Natural killer cell (primary cell): ENCODE results near the gene ADAM29. TPM values are rescaled to one million over a fixed set of nuclear protein-coding genes. Genes with fewer than 3 reads are reported as not detected.
"Not testable (repeated sequence)": the region's sequence is repeated elsewhere in the genome, so short reads cannot be mapped to it uniquely, and the experiment has no call there.

Experiments
- ATAC-seq, 3 donors: fragments of 150-1000 bp in 2 of 3; fragments of 200-7000 bp in 1 of 3; cut with Tn5 transposase; 1 replicate in 1 of 3; 2 replicates in 2 of 3; pipeline ENCODE4 v1.10.0; 2021; ENCODE audit warnings: mild to moderate bottlenecking in 2 of 3, moderate library complexity in 2 of 3
- DNase-seq, 2 donors: peaks; one replicate each; pipeline versions ENCODE4 v3.0.0 to v3.0.0-alpha.2; 2013 to 2021; ENCODE audit warnings: mixed read lengths in 1 of 2
- H3K27ac ChIP-seq: one replicate; pipeline ENCODE4 v1.5.1; 2013; ENCODE audit warnings: mild to moderate bottlenecking, low read length
- H3K27me3 ChIP-seq: one replicate; pipeline ENCODE4 v1.6.1; 2013; ENCODE audit warnings: low read length; ENCODE audit not compliant: control insufficient read depth, insufficient read depth
- H3K36me3 ChIP-seq: one replicate; pipeline ENCODE4 v1.6.1; 2013; ENCODE audit warnings: low read length; ENCODE audit not compliant: control insufficient read depth, insufficient read depth
- H3K4me1 ChIP-seq: one replicate; pipeline ENCODE4 v1.6.1; 2013; ENCODE audit warnings: low read length; ENCODE audit not compliant: control insufficient read depth, insufficient read depth
- H3K4me3 ChIP-seq: one replicate; pipeline ENCODE4 v1.5.1; 2013; ENCODE audit warnings: low read length
- H3K9me3 ChIP-seq: one replicate; pipeline ENCODE4 v1.6.1; 2013; ENCODE audit warnings: low read length; ENCODE audit not compliant: control insufficient read depth, insufficient read depth
- H3K27ac Mint-ChIP-seq, 2 donors: one replicate each; pipeline ENCODE4 v1.8.0; 2022; ENCODE audit warnings: mild to moderate bottlenecking in 2 of 2, mixed read lengths in 2 of 2, moderate library complexity in 1 of 2
- H3K27me3 Mint-ChIP-seq, 2 donors: one replicate each; pipeline ENCODE4 v1.8.0; 2022; ENCODE audit warnings: low read depth in 2 of 2, mixed read lengths in 2 of 2
- H3K36me3 Mint-ChIP-seq: one replicate; pipeline ENCODE4 v1.8.0; 2022; ENCODE audit warnings: mixed read lengths
- H3K4me1 Mint-ChIP-seq, 2 donors: one replicate each; pipeline ENCODE4 v1.8.0; 2022; ENCODE audit warnings: mixed read lengths in 2 of 2
- H3K4me3 Mint-ChIP-seq: one replicate; pipeline ENCODE4 v1.8.0; 2022; ENCODE audit warnings: mild to moderate bottlenecking, moderate library complexity, mixed read lengths
- H3K9me3 Mint-ChIP-seq, 2 donors: one replicate each; pipeline ENCODE4 v1.8.0; 2022; ENCODE audit warnings: mixed read lengths in 2 of 2
- CTCF ChIP-seq: fragments of 200-600 bp; IDR thresholded peaks from one replicate; pipeline ENCODE4 v1.8.0; 2022; ENCODE audit warnings: antibody characterized with exemption
- WGBS: methylation state at CpG from one replicate; pipeline ENCODE4 v1.1.7; 2013; ENCODE audit warnings: missing lambda C conversion rate; ENCODE audit not compliant: insufficient coverage; 5-methylcytosine and 5-hydroxymethylcytosine counted together
- intact Hi-C: fragments of 100-400 bp; cut with micrococcal nuclease; formaldehyde crosslinking; loops from one replicate; pipeline ENCODE4 v1.14.2; 2022
- total RNA-seq, 4 donors: library from RNA; stranded (reverse); fragments of 120-200 nt in 1 of 4; gene quantifications; one replicate each; pipeline versions ENCODE4 v1.2.3 to v1.2.4, GENCODE V29; 2013 to 2022

ADAM29 gene
- not detected for total RNA-seq
- total RNA-seq (2013): 0.09 TPM

GRCh38 chr4:174918058-174918457 is at the start of gene ADAM29:
Gene ADAM29, plus strand, starts transcription at chr4:174918358. Its CDS starts 57,168 bp downstream, at chr4:174975526.
- ATAC-seq (no peak), DNase-seq (no peak)
- no peaks in the 10 kb centered on the region for H3K36me3 ChIP-seq
- 86% methylated on average over 4 of the region's 5 CpGs for WGBS
- H3K4me1 ChIP-seq: no peaks in the 10 kb centered on the region
- Mint-ChIP-seq H3K36me3 (no peaks in the 10 kb centered on the region), H3K27ac (no peak within 1 kb of the TSS), H3K4me3 (no peak within 1 kb of the TSS), H3K4me1 (no peaks in the 10 kb centered on the region), H3K27me3 (no peaks in the 10 kb centered on the region), H3K9me3 (peaks cover 8 to 15% of the 10 kb centered on the region in 2 donors)
- no peak for TF ChIP-seq CTCF
- intact Hi-C loops: no loop called here
- H3K27me3 ChIP-seq: no peaks in the 10 kb centered on the region
- no peaks in the 10 kb centered on the region for H3K9me3 ChIP-seq
- H3K4me3 ChIP-seq: no peak within 1 kb of the TSS
- H3K27ac ChIP-seq: no peak within 1 kb of the TSS

GRCh38 chr4:174869339-174869738 is 48.8 kb upstream of the ADAM29 start:
- DNase-seq (no peak), ATAC-seq (no peak)
- no peak for TF ChIP-seq CTCF
- H3K27ac Mint-ChIP-seq: no peak overlapping the region
- H3K9me3 ChIP-seq: no peaks in the 10 kb centered on the region
- no peaks in the 10 kb centered on the region for H3K36me3 Mint-ChIP-seq
- no peaks in the 10 kb centered on the region for H3K27me3 ChIP-seq
- intact Hi-C loops: no loop called here
- no peaks in the 10 kb centered on the region for H3K4me1 Mint-ChIP-seq
- 86% methylated on average over 3 of the region's 3 CpGs for WGBS
- H3K36me3 ChIP-seq: no peaks in the 10 kb centered on the region
- H3K27me3 Mint-ChIP-seq: no peaks in the 10 kb centered on the region
- no peak overlapping the region for H3K4me3 Mint-ChIP-seq
- H3K4me1 ChIP-seq: no peaks in the 10 kb centered on the region
- H3K27ac ChIP-seq: no peak overlapping the region
- no peak overlapping the region for H3K4me3 ChIP-seq
- H3K9me3 Mint-ChIP-seq: peaks cover 10 to 16% of the 10 kb centered on the region in 2 donors

DNA sequence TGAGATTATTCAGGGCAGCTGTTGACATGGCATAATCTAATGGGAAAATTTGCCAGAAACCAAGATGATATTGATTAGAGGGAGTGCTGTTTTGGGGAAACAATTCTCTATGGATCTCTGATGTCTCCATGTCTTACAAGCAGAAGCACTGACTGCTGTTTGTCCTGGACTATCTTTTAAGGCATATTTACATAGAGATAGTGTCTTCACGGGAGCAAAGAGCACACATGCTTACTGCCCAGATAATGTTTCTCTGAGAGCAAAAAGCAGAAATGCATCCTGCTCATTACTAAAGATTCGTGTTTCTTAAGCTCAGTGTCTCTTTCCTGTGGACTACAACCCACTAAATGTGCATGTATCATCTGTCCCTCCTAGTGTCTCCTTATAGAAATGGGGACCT is 47.8 kb upstream of the ADAM29 start:
- DNase-seq: no peak
- no peak for ATAC-seq
- TF ChIP-seq CTCF: no peak
- H3K27me3 ChIP-seq: no peaks in the 10 kb centered on the region
- intact Hi-C loops: no loop called here
- Mint-ChIP-seq H3K27ac (no peak overlapping the region), H3K4me1 (no peaks in the 10 kb centered on the region), H3K9me3 (peaks cover 10 to 13% of the 10 kb centered on the region in 2 donors), H3K36me3 (no peaks in the 10 kb centered on the region), H3K27me3 (no peaks in the 10 kb centered on the region), H3K4me3 (no peak overlapping the region)
- H3K9me3 ChIP-seq: no peaks in the 10 kb centered on the region
- H3K4me1 ChIP-seq: no peaks in the 10 kb centered on the region
- no peaks in the 10 kb centered on the region for H3K36me3 ChIP-seq
- WGBS: 79% methylated on average over 2 of the region's 2 CpGs
- no peak overlapping the region for H3K27ac ChIP-seq
- H3K4me3 ChIP-seq: no peak overlapping the region

GRCh38 chr4:174871407-174871806 is 46.8 kb upstream of the ADAM29 start:
- Mint-ChIP-seq H3K27me3 (no peaks in the 10 kb centered on the region), H3K4me3 (no peak overlapping the region), H3K36me3 (no peaks in the 10 kb centered on the region), H3K4me1 (no peaks in the 10 kb centered on the region), H3K9me3 (peaks cover 10 to 12% of the 10 kb centered on the region in 2 donors), H3K27ac (no peak overlapping the region)
- no peaks in the 10 kb centered on the region for H3K4me1 ChIP-seq
- ATAC-seq (no peak), DNase-seq (no peak)
- H3K36me3 ChIP-seq: no peaks in the 10 kb centered on the region
- no peaks in the 10 kb centered on the region for H3K27me3 ChIP-seq
- TF ChIP-seq CTCF: no peak
- no peaks in the 10 kb centered on the region for H3K9me3 ChIP-seq
- H3K27ac ChIP-seq: no peak overlapping the region
- no peak overlapping the region for H3K4me3 ChIP-seq
- intact Hi-C loops: no loop called here

DNA sequence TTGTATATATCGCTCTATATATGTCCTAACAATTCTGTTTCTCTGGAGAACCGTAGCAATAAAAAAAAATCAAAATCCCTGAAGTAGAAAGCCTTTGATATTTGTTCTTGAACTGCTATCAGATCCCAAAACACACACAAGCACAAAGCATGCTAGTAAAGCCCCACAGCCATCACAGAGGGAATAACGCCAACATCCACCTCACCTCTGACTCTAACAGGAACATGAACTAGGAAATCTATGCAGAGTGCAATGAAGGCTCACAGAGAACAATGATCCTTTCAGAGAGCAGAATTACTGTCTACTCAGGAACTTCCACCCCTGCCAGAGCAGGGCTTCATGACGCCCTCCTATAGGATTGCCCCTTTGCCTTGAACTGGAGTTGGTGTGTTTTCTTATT is 45.0 kb upstream of the ADAM29 start:
- intact Hi-C loops, H3K27me3 Mint-ChIP-seq, ATAC-seq: not testable (repeated sequence)

More for the DNA sequence above, 45.0 kb upstream of the ADAM29 start:
- H3K36me3 Mint-ChIP-seq, H3K4me1 ChIP-seq, H3K9me3 ChIP-seq, H3K4me3 ChIP-seq, H3K4me3 Mint-ChIP-seq, H3K4me1 Mint-ChIP-seq, H3K36me3 ChIP-seq, H3K9me3 Mint-ChIP-seq, DNase-seq, H3K27me3 ChIP-seq, H3K27ac ChIP-seq, H3K27ac Mint-ChIP-seq: not testable (repeated sequence)
- 92% methylated on average over 3 of the region's 4 CpGs for WGBS
